H9 (cell line): ENCODE results near the gene TMOD1. TPM values are rescaled to one million over a fixed set of nuclear protein-coding genes. Genes with fewer than 3 reads are reported as not detected.

Experiments used
- DNase-seq: peaks from one replicate; pipeline ENCODE4 v3.0.0-alpha.2; 2017
- H2AFZ ChIP-seq: one replicate; pipeline ENCODE4 v1.6.1; 2013; ENCODE audit warnings: mild to moderate bottlenecking, low read length, control low read depth, moderate library complexity
- H2AK5ac ChIP-seq: 2 replicates; pipeline ENCODE4 v1.6.1; 2013; ENCODE audit warnings: low read length, control low read depth, mixed read lengths; ENCODE audit not compliant: insufficient read length
- H2BK120ac ChIP-seq: one replicate; pipeline ENCODE4 v1.6.1; 2013; ENCODE audit warnings: low read depth, mild to moderate bottlenecking, low read length, control low read depth, inconsistent platforms; ENCODE audit not compliant: poor library complexity, severe bottlenecking
- H2BK12ac ChIP-seq: 2 replicates; pipeline ENCODE4 v1.6.1; 2013; ENCODE audit warnings: low read length, control low read depth, mixed read lengths, low read depth; ENCODE audit not compliant: insufficient read length
- H2BK15ac ChIP-seq: 2 replicates; pipeline ENCODE4 v1.6.1; 2013; ENCODE audit warnings: low read depth, low read length, control low read depth
- H2BK20ac ChIP-seq: one replicate; pipeline ENCODE4 v1.6.1; 2013; ENCODE audit warnings: low read depth, mild to moderate bottlenecking, low read length, control low read depth, inconsistent platforms; ENCODE audit not compliant: poor library complexity, severe bottlenecking
- H2BK5ac ChIP-seq: 2 replicates; pipeline ENCODE4 v1.6.1; 2013; ENCODE audit warnings: low read length, control low read depth, mixed read lengths; ENCODE audit not compliant: insufficient read length
- H3K14ac ChIP-seq: 2 replicates; pipeline ENCODE4 v1.6.1; 2013; ENCODE audit warnings: low read length, control low read depth; ENCODE audit not compliant: insufficient read depth
- H3K18ac ChIP-seq: 2 replicates; pipeline ENCODE4 v1.6.1; 2013; ENCODE audit warnings: low read depth, mild to moderate bottlenecking, mixed read lengths, low read length, control low read depth; ENCODE audit not compliant: insufficient read length
- H3K23ac ChIP-seq: 2 replicates; pipeline ENCODE4 v1.6.1; 2013; ENCODE audit warnings: low read length, control low read depth, mixed read lengths, low read depth; ENCODE audit not compliant: insufficient read length
- H3K23me2 ChIP-seq: 2 replicates; pipeline ENCODE4 v1.6.1; 2013; ENCODE audit warnings: low read depth, mild to moderate bottlenecking, mixed read lengths, low read length, control low read depth; ENCODE audit not compliant: insufficient read length, poor library complexity, severe bottlenecking
- H3K27ac ChIP-seq: 2 replicates; pipeline ENCODE4 v1.5.1; 2013; ENCODE audit warnings: low read length, control low read depth, mixed read lengths, low read depth; ENCODE audit not compliant: insufficient read length
- H3K27me3 ChIP-seq: 2 replicates; pipeline ENCODE4 v1.6.1; 2013; ENCODE audit warnings: low read length, control low read depth, inconsistent platforms; ENCODE audit not compliant: insufficient read depth
- H3K4ac ChIP-seq: 2 replicates; pipeline ENCODE4 v1.6.1; 2013; ENCODE audit warnings: low read depth, mild to moderate bottlenecking, control low read depth, inconsistent platforms, low read length, moderate library complexity
- H3K4me1 ChIP-seq: 2 replicates; pipeline ENCODE4 v1.6.1; 2013; ENCODE audit warnings: low read length, control low read depth, inconsistent platforms; ENCODE audit not compliant: insufficient read depth
- H3K4me2 ChIP-seq: 2 replicates; pipeline ENCODE4 v1.6.1; 2013; ENCODE audit warnings: low read length, control low read depth, mixed read lengths; ENCODE audit not compliant: insufficient read length, insufficient read depth
- H3K56ac ChIP-seq: 2 replicates; pipeline ENCODE4 v1.6.1; 2013; ENCODE audit warnings: low read depth, mild to moderate bottlenecking, mixed read lengths, low read length, control low read depth; ENCODE audit not compliant: insufficient read length
- H3K79me1 ChIP-seq: 2 replicates; pipeline ENCODE4 v1.6.1; 2013; ENCODE audit warnings: low read depth, mild to moderate bottlenecking, moderate library complexity, low read length, control low read depth, inconsistent platforms; ENCODE audit not compliant: insufficient read depth, poor library complexity, severe bottlenecking
- H3K79me2 ChIP-seq: 2 replicates; pipeline ENCODE4 v1.6.1; 2013; ENCODE audit warnings: low read length, control low read depth, inconsistent platforms; ENCODE audit not compliant: insufficient read depth
- H3K9ac ChIP-seq: 2 replicates; pipeline ENCODE4 v1.6.1; 2013; ENCODE audit warnings: low read length, control low read depth, mixed read lengths; ENCODE audit not compliant: insufficient read length; ENCODE audit errors: extremely low read depth
- H3K9me3 ChIP-seq: one replicate; pipeline ENCODE4 v1.6.1; 2013; ENCODE audit warnings: low read depth, low read length, inconsistent platforms; ENCODE audit not compliant: control insufficient read depth
- H3T11ph ChIP-seq: one replicate; pipeline ENCODE4 v1.6.1; 2013; ENCODE audit warnings: mild to moderate bottlenecking, low read length, control low read depth, inconsistent platforms
- H4K20me1 ChIP-seq: one replicate; pipeline ENCODE4 v1.6.1; 2013; ENCODE audit not compliant: control insufficient read depth, insufficient read length, insufficient read depth
- H4K5ac ChIP-seq: 2 replicates; pipeline ENCODE4 v1.6.1; 2013; ENCODE audit warnings: low read depth, mild to moderate bottlenecking, mixed read lengths, low read length, control low read depth; ENCODE audit not compliant: insufficient read length
- H4K8ac ChIP-seq: replicated peaks from 2 replicates; pipeline ENCODE4 v1.6.1; 2013; ENCODE audit warnings: low read length, control low read depth, mixed read lengths, low read depth; ENCODE audit not compliant: insufficient read length
- H4K91ac ChIP-seq: 2 replicates; pipeline ENCODE4 v1.6.1; 2013; ENCODE audit warnings: low read depth, mild to moderate bottlenecking, moderate library complexity, mixed read lengths, low read length, control low read depth; ENCODE audit not compliant: insufficient read length
- H3K27ac Mint-ChIP-seq, 3 experiments: 2 replicates in 2 of 3; 3 replicates in 1 of 3; pipeline ENCODE4 v1.8.0; 2020 to 2021; ENCODE audit warnings: mixed read lengths in 3 of 3, mild to moderate bottlenecking in 1 of 3, moderate library complexity in 1 of 3
- H3K27me3 Mint-ChIP-seq: 2 replicates; pipeline ENCODE4 v1.8.0; 2021; ENCODE audit warnings: low read depth, mild to moderate bottlenecking, moderate library complexity, mixed read lengths
- H3K36me3 Mint-ChIP-seq, 3 experiments: 2 replicates in 2 of 3; 3 replicates in 1 of 3; pipeline ENCODE4 v1.8.0; 2020 to 2021; ENCODE audit warnings: low read depth in 3 of 3, mixed read lengths in 3 of 3; ENCODE audit not compliant: insufficient read depth in 1 of 3
- H3K4me1 Mint-ChIP-seq, 2 experiments: 2 replicates each; pipeline ENCODE4 v1.8.0; 2020; ENCODE audit warnings: mixed read lengths in 2 of 2
- H3K4me3 Mint-ChIP-seq, 2 experiments: 2 replicates in 1 of 2; 3 replicates in 1 of 2; pipeline ENCODE4 v1.8.0; 2020 to 2021; ENCODE audit warnings: mild to moderate bottlenecking in 2 of 2, mixed read lengths in 2 of 2, moderate library complexity in 1 of 2
- H3K9me3 Mint-ChIP-seq, 2 experiments: 2 replicates in 1 of 2; 3 replicates in 1 of 2; pipeline ENCODE4 v1.8.0; 2020; ENCODE audit warnings: mild to moderate bottlenecking in 2 of 2, mixed read lengths in 2 of 2, moderate library complexity in 1 of 2
- WGBS: extraction: QIAGEN DNeasy Blood & Tissue Kit; methylation state at CpG from one replicate; pipeline ENCODE4 v1.1.7; 2013; ENCODE audit warnings: missing lambda C conversion rate, low lambda C conversion rate, mixed read lengths; ENCODE audit not compliant: insufficient read length; ENCODE audit errors: extremely low coverage; 5-methylcytosine and 5-hydroxymethylcytosine counted together
- total RNA-seq: library from RNA; stranded (reverse); gene quantifications from 2 replicates; pipeline ENCODE4 v1.2.1, GENCODE V29; 2021
- TF ChIP-seq, protein P1 (sequence below): fragments of 200-600 bp; sonication (generic); conservative IDR thresholded peaks from 3 replicates; pipeline ENCODE4 v1.8.0; 2021; ENCODE audit warnings: antibody characterized with exemption, mild to moderate bottlenecking

The TMOD1 gene
- total RNA-seq, 1 experiment from 2014 or later = 0.98 TPM

DNA sequence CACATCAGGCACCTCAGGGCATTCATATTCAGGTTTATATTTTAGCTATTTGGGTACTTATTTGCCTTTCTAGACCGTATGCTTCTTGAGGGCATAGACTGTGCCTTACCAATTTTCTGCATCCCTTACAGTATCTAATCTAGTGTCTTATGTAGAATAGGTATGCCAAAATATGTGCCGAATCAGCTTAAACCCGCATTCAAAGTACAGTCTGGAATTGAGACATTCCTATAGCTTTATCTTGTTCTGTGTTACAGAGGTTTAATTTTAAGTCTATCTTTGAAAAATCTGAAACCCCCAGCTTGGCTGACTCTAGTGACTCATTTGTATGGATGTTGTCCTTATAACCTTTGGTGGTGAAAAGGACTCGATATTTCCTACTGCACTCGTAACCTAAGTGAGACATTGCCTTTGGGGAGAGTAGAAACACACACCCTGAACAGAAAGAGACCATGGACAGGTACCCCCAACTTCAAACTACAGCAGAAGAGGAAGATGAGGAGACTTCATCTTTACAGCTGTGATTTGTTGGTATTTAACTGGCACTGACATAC lies 27.0 kb upstream of the TMOD1 start:
- H3K36me3 Mint-ChIP-seq = no peaks in the 10 kb centered on the region
- H4K8ac ChIP-seq = no peak overlapping the region

More for the DNA sequence above, 27.0 kb upstream of the TMOD1 start:
- no CpG with 5 or more reads among the region's 5 CpGs for WGBS
- Histone ChIP-seq H2BK12ac (no peak overlapping the region), H3K4me2 (no peak overlapping the region), H3K9me3 (no peaks in the 10 kb centered on the region), H2BK120ac (no peak overlapping the region), H2BK15ac (no peak overlapping the region), H3K14ac (no peak overlapping the region), H3K23ac (no peak overlapping the region), H3K79me2 (no peaks in the 10 kb centered on the region), H3K4me1 (no peaks in the 10 kb centered on the region; the same call in 1 of the 2 replicates), H3T11ph (no peak overlapping the region), H3K9ac (no peak overlapping the region), H4K20me1 (no peaks in the 10 kb centered on the region), H2AFZ (no peak overlapping the region), H3K23me2 (no peaks in the 10 kb centered on the region), H2BK5ac (no peak overlapping the region), H3K18ac (no peak overlapping the region), H3K79me1 (no peaks in the 10 kb centered on the region), H2AK5ac (no peak overlapping the region), H4K91ac (no peak overlapping the region), H3K4ac (no peak overlapping the region), H3K27me3 (no peaks in the 10 kb centered on the region), H2BK20ac (no peak overlapping the region), H3K27ac (no peak overlapping the region), H3K56ac (no peak overlapping the region), H4K5ac (no peak overlapping the region)
- Mint-ChIP-seq H3K27ac (no peak overlapping the region), H3K9me3 (no peaks in the 10 kb centered on the region), H3K27me3 (no peaks in the 10 kb centered on the region), H3K4me3 (no peak overlapping the region), H3K4me1 (no peaks in the 10 kb centered on the region; a peak in 1 of 4 replicates)
- no peak for DNase-seq
- TF ChIP-seq, protein P1, sequence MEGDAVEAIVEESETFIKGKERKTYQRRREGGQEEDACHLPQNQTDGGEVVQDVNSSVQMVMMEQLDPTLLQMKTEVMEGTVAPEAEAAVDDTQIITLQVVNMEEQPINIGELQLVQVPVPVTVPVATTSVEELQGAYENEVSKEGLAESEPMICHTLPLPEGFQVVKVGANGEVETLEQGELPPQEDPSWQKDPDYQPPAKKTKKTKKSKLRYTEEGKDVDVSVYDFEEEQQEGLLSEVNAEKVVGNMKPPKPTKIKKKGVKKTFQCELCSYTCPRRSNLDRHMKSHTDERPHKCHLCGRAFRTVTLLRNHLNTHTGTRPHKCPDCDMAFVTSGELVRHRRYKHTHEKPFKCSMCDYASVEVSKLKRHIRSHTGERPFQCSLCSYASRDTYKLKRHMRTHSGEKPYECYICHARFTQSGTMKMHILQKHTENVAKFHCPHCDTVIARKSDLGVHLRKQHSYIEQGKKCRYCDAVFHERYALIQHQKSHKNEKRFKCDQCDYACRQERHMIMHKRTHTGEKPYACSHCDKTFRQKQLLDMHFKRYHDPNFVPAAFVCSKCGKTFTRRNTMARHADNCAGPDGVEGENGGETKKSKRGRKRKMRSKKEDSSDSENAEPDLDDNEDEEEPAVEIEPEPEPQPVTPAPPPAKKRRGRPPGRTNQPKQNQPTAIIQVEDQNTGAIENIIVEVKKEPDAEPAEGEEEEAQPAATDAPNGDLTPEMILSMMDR = no peak
